ENCODE data around the gene SERPINE3.

Gene SERPINE3

GRCh38 chr13:51347099-51347498, 7.6 kb downstream of the SERPINE3 start:
- H3K4me3 ChIP-seq (ENCODE audit: low read depth, low read length), result no peak overlapping the region
- DNase-seq (ENCODE audit: low read depth), result no peak
- no peak for TF ChIP-seq CTCF (IDR thresholded peaks at IDR 0.05; ENCODE audit: low read depth, low read length, missing control alignments)
- in situ Hi-C loops (cut with HindIII; ENCODE audit: low sequenced_read_pairs), result no loop called here

GRCh38 chr13:51348069-51348967, 8.8 kb downstream of the SERPINE3 start:
- no peak for DNase-seq (ENCODE audit: low read depth)
- no peak for TF ChIP-seq CTCF (IDR thresholded peaks at IDR 0.05; ENCODE audit: low read depth, low read length, missing control alignments)
- in situ Hi-C loops (cut with HindIII; ENCODE audit: low sequenced_read_pairs), result no loop called here
- no peak overlapping the region for H3K4me3 ChIP-seq (ENCODE audit: low read depth, low read length)

- no peak for DNase-seq (ENCODE audit: low read depth)
- no peak for TF ChIP-seq CTCF (IDR thresholded peaks at IDR 0.05; ENCODE audit: low read depth, low read length, missing control alignments)
- H3K4me3 ChIP-seq (ENCODE audit: low read depth, low read length), result no peak overlapping the region
- in situ Hi-C loops (cut with HindIII; ENCODE audit: low sequenced_read_pairs), result no loop called here
Measured at GRCh38 chr13:51349016-51349415, 9.5 kb downstream of the SERPINE3 start.

GRCh38 chr13:51355217-51355616, 15.7 kb downstream of the SERPINE3 start:
- H3K4me3 ChIP-seq (ENCODE audit: low read depth, low read length), result no peak overlapping the region
- TF ChIP-seq CTCF (IDR thresholded peaks at IDR 0.05; ENCODE audit: low read depth, low read length, missing control alignments), result no peak
- no peak for DNase-seq (ENCODE audit: low read depth)
- in situ Hi-C loops (cut with HindIII; ENCODE audit: low sequenced_read_pairs), result no loop called here

DNA sequence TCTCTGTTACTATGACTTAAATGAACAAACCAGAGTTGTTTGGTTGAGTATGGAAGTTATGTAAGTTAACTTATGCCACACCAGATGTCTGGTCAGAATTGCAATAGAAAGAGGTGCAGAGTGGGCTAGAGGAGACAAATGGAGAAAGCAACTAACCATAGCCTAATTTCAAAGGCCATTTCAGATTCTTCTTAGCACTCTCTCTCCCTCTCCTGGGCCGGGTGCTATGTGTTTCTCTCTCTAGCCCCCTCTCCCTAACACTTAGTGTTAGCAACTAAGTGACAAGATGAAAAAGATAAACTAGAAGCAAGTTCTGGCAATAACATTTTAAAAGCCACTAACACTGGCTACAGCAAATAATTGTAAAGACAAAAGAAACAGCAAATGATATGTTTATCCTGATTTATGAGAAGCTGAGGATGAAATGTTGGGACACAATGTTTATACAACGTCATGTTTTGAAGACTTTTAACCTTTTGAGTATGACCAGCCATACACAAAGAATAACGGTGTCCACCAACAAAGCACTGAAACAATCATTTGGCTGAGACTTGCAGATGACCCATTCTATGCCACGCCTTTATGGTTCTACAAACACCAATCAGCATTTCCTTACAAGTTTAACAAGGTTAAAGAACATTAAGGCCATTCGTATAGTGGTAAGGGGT, 18.6 kb downstream of the SERPINE3 start:
- no peak for DNase-seq (ENCODE audit: low read depth)
- TF ChIP-seq CTCF (IDR thresholded peaks at IDR 0.05; ENCODE audit: low read depth, low read length, missing control alignments), result no peak
- in situ Hi-C loops (cut with HindIII; ENCODE audit: low sequenced_read_pairs), result no loop called here
- H3K4me3 ChIP-seq (ENCODE audit: low read depth, low read length), result no peak overlapping the region

DNA sequence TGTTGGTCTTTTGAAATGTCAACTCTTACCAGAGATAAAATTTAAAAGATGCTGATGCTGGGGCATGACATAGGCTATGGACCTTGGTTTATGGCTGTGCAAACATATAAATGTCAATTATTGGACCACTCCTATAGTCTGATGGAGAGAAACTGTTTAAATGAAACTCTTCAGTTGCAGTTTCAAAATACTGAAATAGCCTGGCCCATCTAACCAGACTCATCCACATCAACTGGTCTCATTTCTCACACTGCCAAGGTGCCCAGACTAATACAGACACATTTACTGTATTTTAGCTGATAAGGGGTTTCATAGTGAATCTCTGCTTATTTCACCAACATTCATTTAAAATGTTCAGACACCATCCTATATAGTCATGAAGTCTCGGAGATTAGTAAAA, 19.9 kb downstream of the SERPINE3 start:
- no peak for DNase-seq (ENCODE audit: low read depth)
- H3K4me3 ChIP-seq (ENCODE audit: low read depth, low read length), result no peak overlapping the region
- in situ Hi-C loops (cut with HindIII; ENCODE audit: low sequenced_read_pairs), result no loop called here
- TF ChIP-seq CTCF (IDR thresholded peaks at IDR 0.05; ENCODE audit: low read depth, low read length, missing control alignments), result no peak
